A549 (cell line): ENCODE results near the gene MYO18A.

Experiments
- BHLHE40 ChIP-seq: IDR thresholded peaks from 2 replicates; pipeline ENCODE4 v1.6.1; 2012; ENCODE audit warnings: low read depth, low read length, inconsistent platforms
- CBX2 ChIP-seq: fragments of 200-600 bp; sonication (generic); IDR thresholded peaks from 2 replicates; pipeline ENCODE4 v1.6.1; 2016; ENCODE audit warnings: low read depth, mild to moderate bottlenecking, borderline replicate concordance
- E2F6 ChIP-seq: IDR thresholded peaks from 2 replicates; pipeline ENCODE4 v1.6.1; 2012; ENCODE audit warnings: low read depth, borderline replicate concordance
- POLR2A ChIP-seq: IDR thresholded peaks from 2 replicates; pipeline ENCODE4 v1.6.1; 2012; ENCODE audit warnings: mild to moderate bottlenecking, low read length

- TF ChIP-seq BHLHE40 (no peak), CBX2 (no peak), E2F6 (no peak), POLR2A (no peak)
Observed at GRCh38 chr17:29045734-29046472, 134.3 kb downstream of the MYO18A start.
